ENCODE results near the gene CDK10.

- TF ChIP-seq POLR2A (IDR thresholded peaks at IDR 0.05) (no peak), CTCF (IDR thresholded peaks at IDR 0.05) (no peak)
These were observed 34.0 kb downstream of the CDK10 start for GRCh38 chr16:89720551-89720812.
